Glutamatergic neuron (in vitro differentiated cells): ENCODE data around the gene FOXI2. TPM values are rescaled to one million over a fixed set of nuclear protein-coding genes. Genes with fewer than 3 reads are reported as not detected.

Experiments
- DNase-seq: peaks from one replicate; pipeline ENCODE4 v3.0.0; 2022
- H3K27ac Mint-ChIP-seq: one replicate; pipeline ENCODE4 v1.8.0; 2020; ENCODE audit warnings: mild to moderate bottlenecking, mixed read lengths, inconsistent platforms; ENCODE audit not compliant: unreplicated experiment
- H3K27me3 Mint-ChIP-seq: one replicate; pipeline ENCODE4 v1.8.0; 2020; ENCODE audit warnings: mild to moderate bottlenecking, moderate library complexity, mixed read lengths, inconsistent platforms; ENCODE audit not compliant: unreplicated experiment
- H3K36me3 Mint-ChIP-seq: one replicate; pipeline ENCODE4 v1.8.0; 2020; ENCODE audit warnings: mild to moderate bottlenecking, mixed read lengths, inconsistent platforms; ENCODE audit not compliant: unreplicated experiment
- H3K4me1 Mint-ChIP-seq: one replicate; pipeline ENCODE4 v1.8.0; 2020; ENCODE audit warnings: mild to moderate bottlenecking, low read depth, mixed read lengths, inconsistent platforms; ENCODE audit not compliant: unreplicated experiment
- H3K4me3 Mint-ChIP-seq: one replicate; pipeline ENCODE4 v1.8.0; 2020; ENCODE audit warnings: mild to moderate bottlenecking, mixed read lengths, inconsistent platforms; ENCODE audit not compliant: unreplicated experiment
- H3K9me3 Mint-ChIP-seq: one replicate; pipeline ENCODE4 v1.8.0; 2020; ENCODE audit warnings: mild to moderate bottlenecking, moderate library complexity, mixed read lengths, inconsistent platforms; ENCODE audit not compliant: unreplicated experiment
- total RNA-seq: library from RNA; stranded (reverse); fragmentation: NEBNext Ultra II Directional; extraction: Animal tissue kit (Norgen Biotek cat#: 25700); gene quantifications from one replicate; pipeline ENCODE4 v1.2.1, GENCODE V29; 2021; ENCODE audit not compliant: unreplicated experiment
- TF ChIP-seq, protein P1 (sequence below): fragments of 200-600 bp; sonication (generic); IDR thresholded peaks from one replicate; pipeline ENCODE4 v1.5.0; 2021; ENCODE audit not compliant: partially characterized antibody, unreplicated experiment

Gene FOXI2
- total RNA-seq, 1 donor from 2014 or later = 0.17 TPM

GRCh38 chr10:127736222-127736914, 617 bp upstream of the FOXI2 start:
- peaks cover 2% of the 10 kb centered on the region for H3K9me3 Mint-ChIP-seq
- H3K4me1 Mint-ChIP-seq = no peaks in the 10 kb centered on the region
- DNase-seq = peak; percentile 47
- peak overlapping the region; percentile 57 for H3K4me3 Mint-ChIP-seq
- TF ChIP-seq, protein P1, sequence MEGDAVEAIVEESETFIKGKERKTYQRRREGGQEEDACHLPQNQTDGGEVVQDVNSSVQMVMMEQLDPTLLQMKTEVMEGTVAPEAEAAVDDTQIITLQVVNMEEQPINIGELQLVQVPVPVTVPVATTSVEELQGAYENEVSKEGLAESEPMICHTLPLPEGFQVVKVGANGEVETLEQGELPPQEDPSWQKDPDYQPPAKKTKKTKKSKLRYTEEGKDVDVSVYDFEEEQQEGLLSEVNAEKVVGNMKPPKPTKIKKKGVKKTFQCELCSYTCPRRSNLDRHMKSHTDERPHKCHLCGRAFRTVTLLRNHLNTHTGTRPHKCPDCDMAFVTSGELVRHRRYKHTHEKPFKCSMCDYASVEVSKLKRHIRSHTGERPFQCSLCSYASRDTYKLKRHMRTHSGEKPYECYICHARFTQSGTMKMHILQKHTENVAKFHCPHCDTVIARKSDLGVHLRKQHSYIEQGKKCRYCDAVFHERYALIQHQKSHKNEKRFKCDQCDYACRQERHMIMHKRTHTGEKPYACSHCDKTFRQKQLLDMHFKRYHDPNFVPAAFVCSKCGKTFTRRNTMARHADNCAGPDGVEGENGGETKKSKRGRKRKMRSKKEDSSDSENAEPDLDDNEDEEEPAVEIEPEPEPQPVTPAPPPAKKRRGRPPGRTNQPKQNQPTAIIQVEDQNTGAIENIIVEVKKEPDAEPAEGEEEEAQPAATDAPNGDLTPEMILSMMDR = no peak
- no peak overlapping the region for H3K27ac Mint-ChIP-seq
- H3K36me3 Mint-ChIP-seq = peaks cover 14% of the 10 kb centered on the region
- peaks cover 20% of the 10 kb centered on the region for H3K27me3 Mint-ChIP-seq

- Mint-ChIP-seq H3K4me3 (peak overlapping the region; percentile 30), H3K9me3 (peaks cover 2% of the 10 kb centered on the region), H3K36me3 (peaks cover 14% of the 10 kb centered on the region), H3K4me1 (no peaks in the 10 kb centered on the region), H3K27me3 (peaks cover 18% of the 10 kb centered on the region), H3K27ac (no peak overlapping the region)
- DNase-seq = no peak
- TF ChIP-seq, protein P1 = no peak
These were observed 852 bp downstream of the FOXI2 start for GRCh38 chr10:127737563-127738511.

DNA sequence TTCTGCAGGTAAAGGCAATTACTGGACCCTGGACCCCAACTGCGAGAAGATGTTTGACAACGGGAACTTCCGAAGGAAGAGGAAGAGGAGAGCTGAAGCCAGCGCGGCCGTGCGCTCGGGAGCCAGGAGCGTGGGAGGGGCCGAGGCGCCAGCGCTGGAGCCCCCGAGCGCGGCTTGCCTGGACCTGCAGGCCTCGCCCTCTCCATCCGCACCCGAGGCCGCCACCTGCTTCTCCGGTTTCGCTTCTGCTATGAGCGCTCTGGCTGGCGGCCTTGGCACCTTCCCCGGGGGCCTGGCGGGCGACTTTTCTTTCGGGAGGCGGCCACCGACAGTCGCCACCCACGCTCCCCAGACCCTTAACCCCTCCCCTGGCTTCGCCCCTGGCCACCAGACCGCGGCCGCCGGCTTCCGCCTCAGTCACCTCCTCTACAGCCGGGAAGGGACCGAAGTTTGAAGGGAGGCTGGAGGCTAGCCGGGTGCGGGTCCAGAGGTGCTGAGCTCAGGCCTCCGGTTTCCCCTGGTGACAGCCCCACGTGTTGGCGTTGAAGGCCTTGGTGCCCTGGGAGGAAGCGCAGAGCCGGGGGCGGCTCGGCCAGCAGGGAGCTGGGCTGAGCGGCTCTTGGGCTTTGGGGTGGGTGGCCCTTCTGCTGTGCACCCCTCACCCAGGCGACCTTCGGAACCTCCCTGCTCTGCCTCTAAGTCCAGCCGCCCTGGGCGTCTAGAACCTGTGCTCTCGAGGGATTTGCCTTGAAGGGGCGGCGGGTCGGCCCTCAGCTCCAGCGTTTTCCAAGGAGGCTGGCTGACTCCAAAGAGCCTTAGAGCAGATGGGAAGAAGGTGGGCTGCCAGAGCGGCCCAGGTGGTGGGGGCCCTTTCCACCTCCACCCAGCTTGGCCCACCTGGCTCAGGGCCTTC, 1.8 kb downstream of the FOXI2 start:
- H3K27me3 Mint-ChIP-seq = peaks cover 12% of the 10 kb centered on the region
- TF ChIP-seq, protein P1 = no peak
- peak; percentile 34 for DNase-seq
- H3K4me3 Mint-ChIP-seq = no peak overlapping the region
- no peak overlapping the region for H3K27ac Mint-ChIP-seq
- no peaks in the 10 kb centered on the region for H3K4me1 Mint-ChIP-seq
- peaks cover 6% of the 10 kb centered on the region for H3K36me3 Mint-ChIP-seq
- H3K9me3 Mint-ChIP-seq = peaks cover 2% of the 10 kb centered on the region

DNA sequence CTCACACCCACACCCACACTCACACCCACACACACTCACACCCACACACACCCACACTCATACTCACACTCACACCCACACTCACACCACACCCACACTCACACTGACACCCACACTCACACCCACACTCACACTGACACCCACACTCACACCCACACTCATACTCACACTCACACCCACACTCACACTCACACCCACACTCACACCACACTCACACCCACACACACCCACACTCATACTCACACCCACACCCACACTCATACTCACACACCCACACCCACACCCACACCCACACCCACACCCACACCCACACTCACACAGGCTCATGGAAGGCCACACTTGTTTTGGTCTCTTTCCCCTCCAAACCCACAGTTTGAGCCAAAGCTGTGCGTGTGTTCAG, 2.9 kb downstream of the FOXI2 start:
- Mint-ChIP-seq H3K36me3 (peaks cover 6% of the 10 kb centered on the region), H3K9me3 (peaks cover 2% of the 10 kb centered on the region), H3K4me3 (no peak overlapping the region), H3K27ac (no peak overlapping the region), H3K27me3 (peaks cover 9% of the 10 kb centered on the region), H3K4me1 (no peaks in the 10 kb centered on the region)
- TF ChIP-seq, protein P1 = no peak
- DNase-seq = no peak
